Stimulated activated naive CD8-positive, alpha-beta T cell treated with anti-CD3 and anti-CD28 coated beads, Interleukin-15, Interleukin-2, amounts not matched to agents 100 ng/mL and 50 ng/mL, for 24 hours (primary cell): ENCODE measurements around the gene CC2D1A.
A peak's percentile ranks its signal among the peaks of the same experiment; 100 is the strongest.

Source experiments
- H3K27ac Mint-ChIP-seq: one replicate; pipeline ENCODE4 v1.8.0; 2021; ENCODE audit warnings: mild to moderate bottlenecking, mixed read lengths
- H3K27me3 Mint-ChIP-seq: one replicate; pipeline ENCODE4 v1.8.0; 2021; ENCODE audit warnings: mixed read lengths
- H3K36me3 Mint-ChIP-seq: one replicate; pipeline ENCODE4 v1.8.0; 2021; ENCODE audit warnings: low read depth, mixed read lengths
- H3K4me1 Mint-ChIP-seq: one replicate; pipeline ENCODE4 v1.8.0; 2021; ENCODE audit warnings: low read depth, mixed read lengths
- H3K4me3 Mint-ChIP-seq: one replicate; pipeline ENCODE4 v1.8.0; 2021; ENCODE audit warnings: mild to moderate bottlenecking, mixed read lengths
- H3K9me3 Mint-ChIP-seq: one replicate; pipeline ENCODE4 v1.8.0; 2021; ENCODE audit warnings: mixed read lengths

Gene CC2D1A

DNA sequence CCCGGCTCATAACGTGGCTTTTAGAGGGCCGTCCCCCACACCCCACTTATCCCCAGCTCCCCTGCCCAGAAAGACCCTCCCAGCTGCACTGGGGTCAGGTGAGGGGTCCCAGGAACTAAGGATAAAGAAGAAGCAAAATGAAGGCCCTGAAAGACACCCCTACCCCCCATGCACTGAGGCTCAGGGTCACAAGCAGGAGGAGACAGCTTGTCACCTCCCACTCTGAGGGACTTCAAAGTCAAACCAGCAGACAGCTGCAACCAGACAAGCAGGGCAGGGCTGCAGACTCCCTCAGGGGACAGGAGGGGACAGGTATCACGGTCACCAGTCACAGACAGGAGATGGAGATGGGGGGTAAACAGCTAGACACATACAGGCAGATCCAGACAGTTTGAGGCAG, 35.1 kb upstream of the CC2D1A start:
- Mint-ChIP-seq H3K36me3 (no peaks in the 10 kb centered on the region), H3K9me3 (no peaks in the 10 kb centered on the region), H3K27me3 (peaks cover 19% of the 10 kb centered on the region), H3K4me3 (no peak overlapping the region), H3K4me1 (peaks cover 25% of the 10 kb centered on the region), H3K27ac (no peak overlapping the region)

DNA sequence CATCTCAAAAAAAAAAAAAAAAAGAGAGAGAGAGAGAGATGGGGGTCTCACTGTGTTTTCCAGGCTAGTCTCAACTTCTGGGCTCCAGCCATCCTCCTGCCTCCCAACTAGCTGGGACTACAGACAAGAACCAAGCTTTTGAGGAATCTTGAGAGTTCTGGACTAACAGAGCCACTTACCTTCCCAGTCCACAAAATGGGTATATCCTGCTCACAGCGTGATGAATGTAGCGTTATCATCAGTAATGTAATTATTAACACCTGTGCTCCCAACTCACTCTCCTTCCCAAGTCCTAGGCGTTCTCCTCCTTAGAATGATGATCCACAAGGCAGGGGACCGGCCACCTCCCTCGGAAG, 33.7 kb upstream of the CC2D1A start:
- Mint-ChIP-seq H3K27me3 (peaks cover 12% of the 10 kb centered on the region), H3K9me3 (no peaks in the 10 kb centered on the region), H3K4me1 (peaks cover 17% of the 10 kb centered on the region), H3K4me3 (peak overlapping the region; percentile 63), H3K27ac (no peak overlapping the region), H3K36me3 (no peaks in the 10 kb centered on the region)

- Mint-ChIP-seq H3K27ac (no peak overlapping the region), H3K36me3 (no peaks in the 10 kb centered on the region), H3K27me3 (peaks cover 8% of the 10 kb centered on the region), H3K9me3 (no peaks in the 10 kb centered on the region), H3K4me1 (peaks cover 17% of the 10 kb centered on the region), H3K4me3 (peak overlapping the region; percentile 63)
Observed at GRCh38 chr19:13872695-13873389, 33.2 kb upstream of the CC2D1A start.

DNA sequence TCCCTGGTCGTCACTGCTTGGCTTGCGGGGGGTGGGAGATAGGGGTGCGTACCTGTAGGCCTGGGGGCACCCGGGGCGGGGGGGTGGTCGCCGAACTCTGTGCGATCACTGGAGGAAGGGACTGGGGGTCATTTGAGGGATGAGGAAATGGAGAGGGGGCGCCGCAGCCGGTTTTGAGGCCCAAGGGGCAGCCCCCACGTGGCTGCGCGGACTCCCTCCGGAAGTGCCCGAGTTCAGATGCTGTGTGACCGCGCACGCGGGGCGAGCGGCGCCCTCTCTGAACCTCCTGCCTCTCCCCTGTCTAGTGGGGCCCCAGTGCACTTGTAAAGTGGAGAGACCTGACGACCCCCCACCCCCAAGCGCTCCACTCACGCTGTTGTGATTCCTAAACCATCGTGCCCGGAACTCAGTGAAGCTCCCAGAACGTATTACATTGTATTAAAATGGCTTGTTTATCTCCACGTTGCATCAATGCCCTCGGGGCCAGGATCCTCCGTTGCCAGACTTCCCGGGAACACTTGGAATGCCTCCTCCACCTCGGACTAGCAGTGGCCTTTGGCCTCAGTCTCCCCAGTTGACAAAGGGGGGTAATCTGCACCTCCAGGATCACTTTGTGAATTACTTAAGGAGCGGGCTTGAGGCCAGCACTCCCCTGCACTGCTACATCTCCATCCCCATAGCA, 32.0 kb upstream of the CC2D1A start:
- H3K9me3 Mint-ChIP-seq, result no peaks in the 10 kb centered on the region
- H3K27me3 Mint-ChIP-seq, result peaks cover 3% of the 10 kb centered on the region
- H3K36me3 Mint-ChIP-seq, result no peaks in the 10 kb centered on the region
- H3K27ac Mint-ChIP-seq, result no peak overlapping the region
- peaks cover 10% of the 10 kb centered on the region for H3K4me1 Mint-ChIP-seq
- no peak overlapping the region for H3K4me3 Mint-ChIP-seq

DNA sequence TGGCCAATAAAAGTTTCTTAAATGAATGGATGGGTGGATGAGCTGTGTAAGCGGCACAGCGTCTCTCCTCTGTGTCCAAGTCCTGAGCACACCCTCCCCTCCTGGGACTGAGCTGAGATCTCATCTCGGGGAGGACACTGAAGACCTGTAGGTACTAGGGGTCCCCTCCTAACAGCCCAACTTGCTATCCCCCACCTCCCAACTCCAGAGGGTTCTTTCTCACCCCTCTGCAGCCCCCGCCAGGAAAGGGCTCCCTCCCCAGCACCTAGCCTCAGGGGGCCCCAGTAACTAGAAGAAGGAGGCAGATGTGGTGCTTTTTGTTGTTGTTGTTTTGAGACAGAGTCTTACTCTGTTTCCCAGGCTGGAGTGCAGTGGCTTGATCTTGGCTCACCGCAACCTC, 30.2 kb upstream of the CC2D1A start:
- peaks cover 14% of the 10 kb centered on the region for H3K4me1 Mint-ChIP-seq
- H3K36me3 Mint-ChIP-seq, result no peaks in the 10 kb centered on the region
- H3K27me3 Mint-ChIP-seq, result peaks cover 3% of the 10 kb centered on the region
- no peaks in the 10 kb centered on the region for H3K9me3 Mint-ChIP-seq
- H3K4me3 Mint-ChIP-seq, result no peak overlapping the region
- H3K27ac Mint-ChIP-seq, result no peak overlapping the region

DNA sequence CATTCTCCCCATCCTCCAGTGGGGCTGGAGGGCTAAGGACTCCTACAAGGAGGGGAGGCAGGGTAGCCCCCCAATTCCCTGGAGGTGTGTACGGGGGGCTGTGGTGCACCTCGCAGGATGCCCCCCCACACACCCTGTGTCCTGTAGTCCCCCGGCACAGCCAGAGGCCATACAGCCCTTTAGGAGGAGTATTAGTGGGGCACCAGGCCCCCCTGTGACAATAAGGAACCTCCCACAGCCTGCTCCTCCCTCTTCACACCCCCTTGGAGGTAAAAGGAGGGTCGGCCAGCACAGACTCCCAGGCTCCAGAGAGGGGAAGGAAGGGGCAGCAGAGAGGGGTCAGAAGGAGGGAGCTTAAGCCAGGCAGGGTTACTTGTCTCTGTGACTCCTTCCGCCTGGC, 29.2 kb upstream of the CC2D1A start, which contains the start of gene NANOS3:
Gene NANOS3, plus strand, starts transcription at position 301 of the 400 bp plus-strand sequence. CDS start 115 bp downstream, outside the sequence.
- no peak within 1 kb of the TSS for H3K4me3 Mint-ChIP-seq
- H3K4me1 Mint-ChIP-seq, result peaks cover 25% of the 10 kb centered on the region
- H3K36me3 Mint-ChIP-seq, result no peaks in the 10 kb centered on the region
- H3K27ac Mint-ChIP-seq, result no peak within 1 kb of the TSS
- no peaks in the 10 kb centered on the region for H3K9me3 Mint-ChIP-seq
- peaks cover 3% of the 10 kb centered on the region for H3K27me3 Mint-ChIP-seq

DNA sequence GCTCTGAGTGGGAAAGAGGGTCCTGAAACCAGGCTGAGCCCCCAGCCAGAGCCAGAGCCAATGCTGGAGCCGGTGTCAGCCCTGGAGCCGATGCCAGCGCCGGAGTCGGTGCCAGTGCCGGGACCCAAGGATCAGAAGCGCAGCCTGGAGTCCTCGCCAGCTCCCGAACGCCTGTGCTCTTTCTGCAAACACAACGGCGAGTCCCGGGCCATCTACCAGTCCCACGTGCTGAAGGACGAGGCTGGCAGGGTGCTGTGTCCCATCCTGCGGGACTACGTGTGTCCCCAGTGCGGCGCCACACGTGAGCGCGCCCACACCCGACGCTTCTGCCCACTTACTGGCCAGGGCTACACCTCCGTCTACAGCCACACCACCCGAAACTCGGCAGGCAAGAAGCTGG, 28.7 kb upstream of the CC2D1A start:
- Mint-ChIP-seq H3K27ac (no peak overlapping the region), H3K4me1 (peaks cover 28% of the 10 kb centered on the region), H3K9me3 (no peaks in the 10 kb centered on the region), H3K36me3 (no peaks in the 10 kb centered on the region), H3K27me3 (peaks cover 3% of the 10 kb centered on the region), H3K4me3 (no peak overlapping the region)

- Mint-ChIP-seq H3K4me3 (peak overlapping the region; percentile 43), H3K4me1 (peaks cover 28% of the 10 kb centered on the region), H3K9me3 (no peaks in the 10 kb centered on the region), H3K36me3 (no peaks in the 10 kb centered on the region), H3K27ac (peak overlapping the region; percentile 70), H3K27me3 (no peaks in the 10 kb centered on the region)
Observed at GRCh38 chr19:13880059-13881043, 25.6 kb upstream of the CC2D1A start.

GRCh38 chr19:13881251-13881691, 24.7 kb upstream of the CC2D1A start:
- Mint-ChIP-seq H3K27ac (no peak overlapping the region), H3K27me3 (no peaks in the 10 kb centered on the region), H3K36me3 (no peaks in the 10 kb centered on the region), H3K4me3 (peak overlapping the region; percentile 32), H3K4me1 (peaks cover 33% of the 10 kb centered on the region), H3K9me3 (no peaks in the 10 kb centered on the region)

GRCh38 chr19:13881692-13882418, 24.1 kb upstream of the CC2D1A start:
- peak overlapping the region; percentile 32 for H3K4me3 Mint-ChIP-seq
- no peaks in the 10 kb centered on the region for H3K27me3 Mint-ChIP-seq
- no peaks in the 10 kb centered on the region for H3K9me3 Mint-ChIP-seq
- no peaks in the 10 kb centered on the region for H3K36me3 Mint-ChIP-seq
- peak overlapping the region; percentile 78 for H3K27ac Mint-ChIP-seq
- peaks cover 37% of the 10 kb centered on the region for H3K4me1 Mint-ChIP-seq

DNA sequence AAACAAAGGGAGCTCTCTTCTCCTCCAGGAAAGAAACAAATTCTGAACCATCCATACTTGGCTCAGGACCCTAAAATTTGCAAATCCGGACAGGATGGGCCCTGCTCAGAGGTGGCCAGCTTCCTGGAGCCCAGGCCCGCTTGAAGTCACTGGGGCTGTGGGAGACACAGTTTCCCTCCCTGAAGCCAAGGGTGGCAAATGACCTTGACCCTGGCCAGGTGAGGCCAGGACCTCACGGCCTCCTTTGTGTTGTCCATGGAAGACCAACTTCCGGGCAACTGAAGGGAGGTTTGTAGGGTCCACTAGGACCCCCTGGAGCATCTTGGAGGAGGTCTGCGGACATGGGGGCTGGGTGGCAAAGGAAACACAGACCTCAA, 23.6 kb upstream of the CC2D1A start:
- no peaks in the 10 kb centered on the region for H3K27me3 Mint-ChIP-seq
- peak overlapping the region; percentile 32 for H3K4me3 Mint-ChIP-seq
- no peaks in the 10 kb centered on the region for H3K36me3 Mint-ChIP-seq
- peaks cover 38% of the 10 kb centered on the region for H3K4me1 Mint-ChIP-seq
- H3K27ac Mint-ChIP-seq, result no peak overlapping the region
- H3K9me3 Mint-ChIP-seq, result no peaks in the 10 kb centered on the region

DNA sequence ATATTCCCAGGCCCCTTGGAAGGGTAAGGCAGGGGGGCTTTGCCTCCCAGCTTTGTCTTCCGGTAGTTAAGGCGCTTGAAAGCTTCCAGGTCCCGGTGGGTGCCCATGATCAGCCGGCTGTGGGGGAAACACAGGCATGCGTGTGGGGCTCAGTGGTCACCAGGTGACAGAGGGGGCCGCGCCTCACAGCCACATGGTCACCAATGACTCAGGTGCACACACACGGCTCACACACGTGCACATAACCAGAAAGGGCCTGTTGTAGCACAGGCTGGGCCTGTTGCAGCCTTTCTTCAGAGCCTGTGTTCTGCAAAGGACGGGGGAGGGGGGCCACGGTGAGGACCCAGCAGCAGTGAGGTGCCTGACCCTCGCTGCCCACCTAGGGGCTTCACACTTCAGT, 23.2 kb upstream of the CC2D1A start:
- H3K4me1 Mint-ChIP-seq, result peaks cover 41% of the 10 kb centered on the region
- no peak overlapping the region for H3K27ac Mint-ChIP-seq
- no peaks in the 10 kb centered on the region for H3K27me3 Mint-ChIP-seq
- no peaks in the 10 kb centered on the region for H3K36me3 Mint-ChIP-seq
- no peak overlapping the region for H3K4me3 Mint-ChIP-seq
- no peaks in the 10 kb centered on the region for H3K9me3 Mint-ChIP-seq

DNA sequence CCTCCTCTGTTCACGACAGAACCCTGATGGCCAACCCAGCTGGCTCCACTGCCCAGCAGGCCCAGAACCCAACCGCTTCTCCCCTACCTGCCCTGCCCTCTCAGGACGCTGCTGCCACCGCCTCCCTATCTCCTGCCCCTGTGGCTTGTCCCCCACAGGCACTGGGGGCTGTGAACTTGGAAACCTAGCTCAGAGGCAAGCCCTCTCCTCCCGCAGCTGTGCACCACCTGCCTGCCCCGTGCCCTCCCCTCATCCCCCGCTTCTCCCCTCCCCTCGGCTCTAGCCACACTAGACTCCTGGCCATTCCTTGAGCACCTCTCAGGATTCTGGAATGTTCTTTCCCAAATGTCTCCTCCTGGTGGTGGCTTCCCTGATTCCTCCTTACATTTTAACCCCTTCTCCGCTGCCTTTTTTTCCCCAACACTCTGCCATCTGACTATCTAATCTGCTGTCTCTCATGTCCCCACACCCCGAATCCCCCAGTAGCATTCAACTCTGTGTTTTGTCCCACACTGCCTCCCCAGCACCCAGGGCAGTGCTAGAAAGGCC, 22.4 kb upstream of the CC2D1A start:
- Mint-ChIP-seq H3K4me1 (peaks cover 41% of the 10 kb centered on the region), H3K27ac (peak overlapping the region; percentile 10), H3K27me3 (no peaks in the 10 kb centered on the region), H3K9me3 (no peaks in the 10 kb centered on the region), H3K36me3 (no peaks in the 10 kb centered on the region), H3K4me3 (no peak overlapping the region)
